HG02885 (cell line): ENCODE results near the gene KDM3A.

Experiments
- ATAC-seq: cut with Tn5 transposase; IDR thresholded peaks from one replicate; pipeline ENCODE4 v1.9.1; 2021; ENCODE audit warnings: mild to moderate bottlenecking; ENCODE audit not compliant: unreplicated experiment, poor library complexity

The KDM3A gene

GRCh38 chr2:86510436-86510933 lies 69.3 kb downstream of the KDM3A start:
- ATAC-seq: no peak

GRCh38 chr2:86512034-86512433 lies 70.9 kb downstream of the KDM3A start:
- ATAC-seq: no peak

GRCh38 chr2:86512892-86513291 lies 71.7 kb downstream of the KDM3A start:
- ATAC-seq: no peak

GRCh38 chr2:86513948-86514660 lies 72.9 kb downstream of the KDM3A start:
- ATAC-seq: no peak

GRCh38 chr2:86518481-86518880 lies 77.3 kb downstream of the KDM3A start:
- no peak for ATAC-seq

- ATAC-seq: no peak
Observed at GRCh38 chr2:86519349-86519748, 78.2 kb downstream of the KDM3A start.

- ATAC-seq: no peak
Observed at GRCh38 chr2:86520153-86520552, 79.0 kb downstream of the KDM3A start.

GRCh38 chr2:86521922-86522321 lies 80.8 kb downstream of the KDM3A start:
- no peak for ATAC-seq

- no peak for ATAC-seq
Observed at GRCh38 chr2:86522711-86523110, 81.5 kb downstream of the KDM3A start.

- ATAC-seq: no peak
Observed at GRCh38 chr2:86523491-86523890, 82.3 kb downstream of the KDM3A start.

GRCh38 chr2:86525421-86526340 lies 84.5 kb downstream of the KDM3A start:
- no peak for ATAC-seq

- ATAC-seq: no peak
Observed at GRCh38 chr2:86533589-86533988, 92.4 kb downstream of the KDM3A start.

- no peak for ATAC-seq
Observed at GRCh38 chr2:86541334-86541733, 100.2 kb downstream of the KDM3A start.
